GM19372 (cell line): ENCODE results near the gene LTB4R2.

ENCODE experiments used
- ATAC-seq: cut with Tn5 transposase; IDR thresholded peaks from one replicate; pipeline ENCODE4 v1.9.1; 2021; ENCODE audit warnings: mild to moderate bottlenecking, low read depth, moderate library complexity; ENCODE audit not compliant: unreplicated experiment

Gene LTB4R2, protein sequence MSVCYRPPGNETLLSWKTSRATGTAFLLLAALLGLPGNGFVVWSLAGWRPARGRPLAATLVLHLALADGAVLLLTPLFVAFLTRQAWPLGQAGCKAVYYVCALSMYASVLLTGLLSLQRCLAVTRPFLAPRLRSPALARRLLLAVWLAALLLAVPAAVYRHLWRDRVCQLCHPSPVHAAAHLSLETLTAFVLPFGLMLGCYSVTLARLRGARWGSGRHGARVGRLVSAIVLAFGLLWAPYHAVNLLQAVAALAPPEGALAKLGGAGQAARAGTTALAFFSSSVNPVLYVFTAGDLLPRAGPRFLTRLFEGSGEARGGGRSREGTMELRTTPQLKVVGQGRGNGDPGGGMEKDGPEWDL

DNA sequence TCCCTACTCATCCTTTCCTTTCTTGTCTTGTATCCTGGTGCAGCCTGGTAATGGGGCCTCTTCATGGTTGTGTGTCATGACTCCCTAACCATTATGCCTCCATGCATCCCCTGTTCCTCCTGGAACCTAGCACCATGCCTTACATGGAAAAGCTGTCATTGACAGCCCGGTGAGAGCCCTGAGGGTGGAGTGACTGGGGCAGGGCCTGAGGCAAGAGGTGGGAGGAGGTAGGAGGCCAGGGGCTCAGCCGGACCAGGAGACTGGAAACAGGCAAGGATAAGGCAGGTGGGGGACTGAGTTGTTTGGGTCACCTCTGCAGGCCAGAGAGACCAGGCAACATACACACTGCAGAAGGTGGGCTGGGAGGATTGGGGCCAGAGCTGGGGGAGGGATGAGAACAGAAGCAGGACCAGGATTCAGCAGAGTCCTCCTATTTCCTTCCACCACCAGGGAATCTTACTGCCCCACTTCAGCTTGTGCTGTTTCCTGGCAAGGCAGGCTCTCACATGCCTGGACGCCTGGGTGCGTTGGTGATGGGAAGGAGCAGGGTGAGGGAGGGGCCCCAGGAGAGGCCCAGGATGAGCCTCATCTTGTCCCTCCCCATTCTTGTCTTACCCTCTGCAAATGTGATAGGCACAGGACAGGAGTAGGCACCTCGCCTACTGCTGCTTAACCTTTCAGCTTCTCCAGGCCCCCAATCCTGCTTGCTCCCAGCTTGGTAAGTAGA is at the start of gene LTB4R2:
LTB4R2 (plus strand) TSS at position 603 of the 727 bp plus-strand sequence. CDS start 525 bp downstream, outside the sequence.
- ATAC-seq, result no peak

DNA sequence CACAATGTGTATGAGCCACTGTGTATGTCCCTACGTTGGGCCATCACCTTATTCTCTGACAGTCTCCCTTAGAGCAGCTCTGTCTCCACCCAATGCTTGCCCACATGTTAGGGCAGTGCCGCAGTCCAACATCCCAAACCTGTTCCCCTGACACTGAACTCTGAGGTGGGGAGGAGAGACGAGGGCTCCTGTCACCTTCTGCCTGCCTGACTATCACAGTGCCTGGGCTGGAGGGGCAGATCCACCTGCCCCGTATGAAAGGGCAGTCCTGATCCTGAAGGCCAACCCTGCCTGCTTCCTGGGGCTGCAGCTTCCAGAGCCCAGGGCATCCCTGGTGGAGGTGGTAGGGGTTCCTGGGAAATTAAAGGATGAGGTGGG is 49.2 kb upstream of the LTB4R2 start:
- ATAC-seq, result no peak

DNA sequence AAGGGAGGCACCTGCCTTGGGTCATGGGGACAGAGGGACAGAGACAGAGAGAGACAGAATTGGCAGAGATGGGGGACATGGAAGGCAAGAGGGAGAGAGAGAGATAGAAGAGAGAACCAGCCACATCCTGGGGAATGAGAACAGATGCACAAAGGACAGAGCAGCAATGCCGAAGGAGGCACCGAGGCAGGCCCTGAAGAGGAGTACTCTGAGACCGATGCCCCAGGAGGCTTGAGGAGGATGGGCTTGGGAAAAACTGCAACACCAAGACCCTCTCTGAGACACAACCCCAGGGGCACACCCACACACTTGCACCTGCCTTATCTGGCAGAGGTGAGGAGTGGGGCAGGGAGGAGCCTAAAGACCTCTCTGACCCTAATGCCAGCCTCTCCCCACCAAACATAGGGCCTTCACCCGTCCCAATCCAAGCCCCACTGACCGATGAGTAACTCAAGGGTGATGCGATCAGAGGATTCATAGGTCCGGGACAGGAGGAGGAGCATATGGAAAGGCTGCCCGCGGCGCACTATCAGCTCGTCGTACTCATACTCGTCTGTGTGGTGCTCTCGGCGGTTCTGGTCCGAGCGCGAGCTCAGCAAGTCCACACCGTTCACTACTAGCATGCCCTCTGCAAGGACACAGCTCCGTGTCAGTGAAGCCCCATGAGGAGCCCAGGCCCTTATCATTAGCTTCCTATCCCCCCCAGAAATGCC is 48.5 kb upstream of the LTB4R2 start:
- ATAC-seq, result no peak

DNA sequence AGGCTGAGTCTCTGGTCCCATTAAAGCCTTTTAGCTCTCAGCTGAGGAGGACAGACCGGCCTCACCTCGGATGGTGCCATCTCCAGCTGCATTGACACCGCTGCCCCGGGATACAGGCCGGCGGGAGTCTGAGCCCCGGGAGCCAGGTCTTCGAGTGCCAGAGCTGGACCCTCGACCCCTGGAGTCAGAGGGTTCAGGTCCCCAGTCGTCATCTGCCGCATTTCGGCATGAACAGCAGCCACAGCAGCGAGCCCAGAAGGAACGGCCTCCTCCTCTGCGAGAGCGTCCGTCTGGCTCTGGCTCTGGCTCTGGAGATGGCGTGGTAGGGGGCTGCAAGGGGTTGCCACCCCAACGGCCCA is 48.0 kb upstream of the LTB4R2 start:
- ATAC-seq, result no peak

DNA sequence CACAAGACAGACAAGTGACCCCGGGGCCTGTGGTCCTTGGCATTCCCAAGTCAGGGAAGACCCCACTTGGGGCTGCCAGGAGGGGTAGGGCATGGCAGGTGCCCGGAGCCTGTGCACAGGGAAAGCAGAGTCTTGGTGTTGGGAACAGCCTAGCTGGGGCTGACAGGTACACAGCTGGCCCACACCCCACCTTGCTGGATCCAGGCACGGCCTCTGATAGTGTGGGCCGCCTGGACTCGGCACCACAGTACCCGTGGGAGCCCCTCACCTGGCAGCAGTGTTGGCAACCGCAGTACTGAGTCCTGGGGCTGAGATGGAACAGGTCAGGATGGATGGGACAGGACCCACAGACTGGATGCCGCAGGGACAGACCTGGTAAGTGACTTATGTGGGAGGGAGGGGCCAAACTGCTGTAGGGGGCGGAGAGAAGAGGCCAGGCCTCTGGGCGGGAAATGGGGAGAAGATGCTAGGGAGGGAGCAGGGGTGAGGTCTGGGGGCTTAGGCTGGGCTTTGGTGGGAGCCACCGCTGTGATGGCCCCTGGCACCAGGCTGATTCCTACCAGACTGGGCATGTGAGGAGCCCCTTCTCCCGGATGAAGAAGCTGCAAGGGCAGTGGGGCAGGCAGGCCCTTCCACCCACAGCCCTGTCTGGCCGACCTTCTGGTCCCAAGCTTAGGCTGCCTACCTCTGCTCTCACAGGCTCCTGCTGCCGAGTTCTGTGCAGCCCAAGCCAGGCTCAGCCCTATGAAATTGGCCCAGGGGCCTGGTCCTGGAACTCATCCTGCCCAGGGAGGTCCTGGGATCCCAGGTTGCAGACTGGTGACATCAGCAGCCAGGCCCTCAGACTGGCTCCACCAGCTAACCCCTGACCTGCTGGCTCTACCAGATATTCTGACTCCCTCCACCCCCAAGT is 46.9 kb upstream of the LTB4R2 start, which contains the start of gene TGM1:
TGM1 (minus strand) TSS at position 357 of the 913 bp plus-strand sequence. CDS start 825 bp downstream, outside the sequence.
- ATAC-seq, result no peak

DNA sequence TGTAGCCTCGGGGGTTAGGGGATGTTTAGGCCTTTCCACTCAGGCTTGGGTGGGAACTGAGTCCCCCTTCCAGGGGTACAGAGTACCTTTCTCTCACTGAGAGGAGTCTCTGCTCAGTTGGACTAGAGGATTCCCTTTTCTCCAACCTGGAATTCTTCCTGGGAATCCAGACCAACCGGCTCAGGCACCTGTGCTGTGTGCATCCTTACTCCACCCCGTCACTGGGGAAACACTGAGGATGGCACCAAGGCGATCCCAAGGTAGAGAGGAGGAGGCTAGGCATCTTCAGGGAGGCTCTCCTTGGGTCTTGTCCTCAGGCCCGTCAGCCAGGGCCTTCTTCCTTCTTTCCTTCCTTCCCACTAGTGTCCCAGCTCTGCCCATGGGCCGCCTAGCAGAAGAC is 46.1 kb upstream of the LTB4R2 start:
- ATAC-seq, result no peak

DNA sequence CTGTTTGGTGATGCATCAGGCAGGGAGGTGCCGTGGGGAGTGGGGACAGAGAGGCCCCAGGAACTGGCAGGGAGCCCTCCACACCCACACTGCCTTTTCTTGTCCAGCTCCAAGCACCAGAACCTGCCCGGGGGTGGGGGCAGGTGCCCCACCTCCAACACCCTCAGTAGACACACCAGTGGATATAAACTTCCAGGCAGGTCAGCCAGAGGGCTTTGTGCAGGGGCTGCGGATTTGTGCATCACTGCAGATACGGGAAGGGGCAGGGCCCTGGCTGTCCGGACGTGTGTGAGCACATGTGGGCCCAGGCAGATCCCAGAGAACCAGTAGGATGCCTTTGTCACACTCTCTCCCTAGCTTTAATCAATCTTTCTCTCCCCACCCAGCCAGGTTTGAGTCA is 45.6 kb upstream of the LTB4R2 start:
- ATAC-seq, result no peak

DNA sequence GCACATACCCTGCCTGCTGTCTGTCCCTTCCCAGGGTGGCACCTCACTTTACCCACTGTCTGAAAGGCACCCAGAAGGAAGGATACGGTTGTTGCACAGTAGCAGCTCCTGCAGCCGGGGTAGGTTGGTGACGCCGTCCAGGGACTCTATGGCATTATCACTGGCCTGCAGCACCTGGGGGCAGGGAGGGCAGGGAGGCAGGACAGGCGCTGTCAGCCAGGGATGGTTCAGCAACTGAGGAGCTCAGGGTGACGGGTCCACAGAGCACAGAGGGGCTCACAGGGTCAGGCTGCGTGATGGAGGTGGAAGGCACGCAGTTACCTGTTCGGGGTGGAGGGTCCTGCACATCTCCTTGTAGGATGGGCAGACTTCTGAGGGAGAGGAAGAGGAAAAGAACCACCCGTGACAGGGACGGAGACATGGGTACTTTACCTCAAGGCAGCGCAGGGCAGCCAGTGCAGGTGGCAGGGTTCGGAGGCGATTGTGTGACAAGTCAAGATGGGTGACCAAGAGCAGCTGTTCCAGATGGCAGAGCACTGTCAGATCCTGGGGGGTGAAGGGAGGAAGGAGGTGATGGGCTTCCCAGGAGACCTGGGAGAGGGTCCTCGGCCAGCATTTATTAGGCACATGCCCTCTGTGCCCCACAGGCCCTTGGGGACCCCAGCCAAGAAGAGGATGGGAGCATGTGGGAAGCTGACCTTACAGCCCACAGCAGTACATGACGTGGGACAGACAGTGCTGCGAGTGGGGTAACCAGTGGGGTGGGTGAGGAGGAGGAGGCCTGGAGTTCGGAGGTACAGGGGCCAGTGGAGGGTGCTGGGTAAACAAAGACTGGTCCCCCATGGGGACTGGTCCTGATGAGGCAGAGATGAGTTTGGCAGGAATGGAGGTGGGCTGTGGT is 43.3 kb upstream of the LTB4R2 start:
- no peak for ATAC-seq

DNA sequence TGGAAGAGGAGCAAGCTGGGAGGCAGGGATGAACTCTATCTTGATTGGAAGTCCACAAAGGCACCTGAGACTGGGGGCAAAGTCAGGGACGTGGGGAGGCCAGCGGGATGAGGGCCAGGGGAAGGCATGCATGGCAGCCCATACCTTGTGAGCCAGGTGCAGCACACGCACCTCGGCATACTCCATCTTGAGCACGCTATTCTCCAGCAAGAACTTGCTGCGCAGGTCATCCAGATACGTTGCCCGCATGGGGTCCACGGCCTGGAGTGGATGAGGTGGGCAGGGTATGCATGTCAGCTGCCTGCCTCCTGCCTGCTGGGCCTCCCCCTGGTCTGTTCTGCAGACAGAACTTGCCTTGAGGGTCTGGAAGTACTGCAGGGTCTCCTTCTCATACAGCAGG is 42.4 kb upstream of the LTB4R2 start:
- no peak for ATAC-seq

DNA sequence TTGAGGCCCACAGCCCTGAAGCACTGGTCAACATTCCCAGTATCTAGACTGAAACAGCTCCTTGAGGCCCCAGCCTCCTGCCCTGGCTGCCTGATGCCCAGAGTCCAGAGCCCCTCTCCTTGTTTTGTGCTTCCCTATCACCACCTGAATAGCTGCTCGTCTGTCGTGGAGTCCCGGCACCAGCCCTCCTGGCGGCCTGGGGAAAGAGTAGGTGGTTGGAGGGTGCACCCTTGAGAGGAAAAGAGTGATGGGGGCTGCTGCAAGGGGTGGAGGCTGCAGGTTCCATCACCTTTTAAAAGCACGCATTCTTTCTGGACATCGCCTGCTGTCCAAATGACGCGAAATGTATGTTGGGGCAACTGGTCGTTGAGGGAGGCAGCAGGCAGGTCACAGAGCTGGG is 41.7 kb upstream of the LTB4R2 start:
- ATAC-seq, result no peak

DNA sequence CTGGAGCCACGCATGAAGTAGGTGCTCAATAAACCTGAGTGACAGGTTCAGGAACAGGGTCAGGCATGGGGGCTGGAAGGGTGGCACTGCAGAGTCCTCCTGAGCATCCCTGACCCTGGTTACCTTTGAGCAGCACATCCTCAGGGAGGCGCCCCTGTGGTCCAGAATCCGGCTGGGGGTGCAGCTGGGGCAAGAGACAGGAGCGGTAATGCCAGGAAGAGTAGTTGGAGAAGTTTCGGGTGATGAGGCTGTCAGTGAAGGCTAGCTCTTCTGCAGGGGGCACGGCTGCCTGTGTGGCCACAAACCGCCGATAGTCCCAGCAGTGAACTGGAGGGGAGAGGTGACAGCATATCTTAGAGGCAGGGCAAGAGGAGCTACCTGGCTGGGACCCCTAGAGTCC is 40.6 kb upstream of the LTB4R2 start:
- ATAC-seq, result no peak

DNA sequence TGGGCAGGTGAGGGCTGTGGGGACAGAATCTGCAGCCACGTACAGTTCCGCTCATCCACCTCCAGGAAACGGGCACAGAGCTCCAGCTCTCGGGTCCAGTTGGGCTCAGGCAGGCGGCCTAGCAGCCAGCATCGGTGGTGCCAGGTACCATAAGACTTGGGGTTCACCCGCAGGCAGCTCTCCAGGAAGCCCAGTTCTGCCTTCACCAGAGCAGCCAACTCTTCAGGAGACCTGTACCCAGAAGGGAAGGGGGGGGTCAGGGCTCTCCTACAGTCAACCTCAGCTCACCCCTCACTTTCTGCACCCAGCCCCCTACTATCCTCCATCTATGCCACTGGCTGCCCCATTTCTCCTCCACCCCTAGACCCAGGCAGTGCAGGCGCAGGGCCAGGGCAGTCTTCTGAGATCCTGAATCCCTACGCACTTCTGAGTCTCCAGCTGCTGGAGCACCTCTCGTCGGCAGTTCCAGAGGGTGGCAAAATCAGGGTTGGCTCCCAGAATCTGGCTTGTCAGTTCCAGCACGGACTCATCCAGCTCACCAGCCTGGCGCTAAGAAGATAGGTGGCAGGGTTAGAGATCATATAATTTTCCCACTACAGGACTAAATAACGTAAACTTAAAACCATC is 39.9 kb upstream of the LTB4R2 start:
- no peak for ATAC-seq

DNA sequence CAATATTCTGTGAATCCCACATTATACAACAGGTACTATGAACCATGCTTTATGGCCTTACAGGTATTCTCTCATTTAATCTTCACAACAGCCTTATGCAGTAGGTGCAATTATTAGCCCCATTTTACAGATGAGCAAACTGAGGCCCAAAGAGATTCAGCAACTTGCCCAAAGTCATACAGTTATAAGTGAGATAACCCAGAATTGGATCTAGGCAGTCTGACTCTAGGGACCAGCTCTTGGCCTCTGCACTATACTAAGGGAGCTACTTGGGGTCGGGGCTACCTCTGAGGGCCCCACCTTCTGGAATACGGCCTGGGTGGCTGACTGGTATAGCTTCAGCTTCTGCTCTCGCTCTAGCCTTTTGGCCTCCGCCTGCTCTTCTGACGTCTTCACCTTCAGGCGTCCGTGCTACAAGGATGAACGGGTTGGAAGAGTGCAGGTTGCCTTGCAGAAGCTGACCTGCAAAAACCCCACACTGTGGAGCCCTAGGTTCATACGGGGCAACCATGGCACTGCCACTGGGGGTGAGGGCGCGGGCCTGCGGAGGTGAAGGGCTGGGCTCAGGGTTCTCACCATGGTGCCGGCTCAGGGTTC is 39.3 kb upstream of the LTB4R2 start:
- no peak for ATAC-seq

DNA sequence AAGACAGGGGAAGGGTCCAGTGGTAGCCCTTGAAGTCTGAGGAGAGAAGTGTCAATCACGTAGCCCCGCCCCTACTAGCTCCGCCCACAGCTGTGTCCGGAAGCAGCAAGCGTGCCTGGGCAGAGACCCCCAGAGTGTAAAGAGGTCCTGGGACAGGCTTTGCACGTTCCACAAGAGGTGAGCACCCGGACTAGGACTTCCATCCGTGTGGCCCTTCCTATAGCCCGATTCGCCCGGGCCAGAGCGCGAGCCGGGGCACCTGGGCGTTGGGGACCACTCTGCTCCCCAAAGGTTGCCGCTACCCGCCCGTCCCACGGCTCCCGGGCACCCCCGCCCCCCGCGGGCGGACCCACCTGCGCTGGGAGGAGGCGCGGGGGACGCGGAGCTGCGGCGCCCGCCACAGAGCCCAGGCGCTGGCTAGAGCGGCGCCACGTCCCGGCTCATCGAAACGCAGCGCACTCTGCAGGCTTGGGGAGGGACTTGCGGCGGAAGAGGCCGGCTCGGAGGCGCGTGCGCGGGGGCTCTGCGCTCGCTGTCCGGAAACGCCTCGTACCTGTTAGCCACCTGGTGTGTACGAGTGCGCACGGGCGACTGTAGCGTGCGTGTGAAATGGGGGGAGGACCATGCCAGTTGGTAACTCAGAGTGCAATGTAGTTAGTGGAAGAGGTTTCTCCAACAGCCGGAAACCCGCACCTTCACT is 38.7 kb upstream of the LTB4R2 start, which contains the start of gene RABGGTA:
RABGGTA (minus strand) TSS at position 464 of the 700 bp plus-strand sequence. CDS start 482 bp downstream, outside the sequence.
- ATAC-seq, result peak; percentile 87

DNA sequence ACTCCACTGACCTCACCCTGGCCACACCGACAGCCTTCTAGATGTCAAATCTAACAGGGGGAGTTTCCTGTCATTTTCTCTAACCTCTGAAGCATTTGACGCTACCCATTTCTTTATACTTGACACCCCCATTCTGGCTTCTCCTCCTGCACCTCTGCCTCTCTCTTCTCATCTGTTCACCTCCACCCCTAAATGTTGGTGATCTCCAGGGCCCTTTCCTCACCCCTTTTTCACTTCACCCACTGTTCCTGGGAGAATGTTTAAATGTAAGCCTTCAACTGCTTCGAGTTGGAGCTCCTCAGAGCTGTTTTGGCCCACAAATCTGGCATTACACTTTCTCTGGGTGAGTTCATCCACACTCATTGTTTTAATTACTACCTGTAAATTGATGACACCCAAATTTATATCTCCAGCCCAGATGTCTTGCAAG is 38.1 kb upstream of the LTB4R2 start:
- no peak for ATAC-seq

DNA sequence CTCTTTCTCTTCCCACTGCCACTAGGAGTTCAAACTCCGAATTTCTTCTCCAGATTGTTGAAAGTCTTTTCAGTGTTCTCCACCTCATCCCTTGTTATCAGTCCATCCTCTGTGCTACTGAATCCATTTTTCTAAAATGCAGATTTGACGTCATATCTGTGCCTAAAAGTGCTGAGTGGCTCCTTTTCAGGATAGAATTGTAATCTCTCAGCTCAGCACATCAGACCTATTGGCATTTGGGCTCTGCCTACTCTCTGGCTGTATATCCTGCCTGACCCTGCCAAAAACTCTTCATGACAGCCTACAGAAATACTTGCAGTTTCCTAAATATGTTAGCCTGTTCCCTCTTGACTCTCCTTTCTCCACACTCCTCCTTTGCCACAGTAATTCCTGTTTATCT is 37.5 kb upstream of the LTB4R2 start:
- ATAC-seq, result no peak

DNA sequence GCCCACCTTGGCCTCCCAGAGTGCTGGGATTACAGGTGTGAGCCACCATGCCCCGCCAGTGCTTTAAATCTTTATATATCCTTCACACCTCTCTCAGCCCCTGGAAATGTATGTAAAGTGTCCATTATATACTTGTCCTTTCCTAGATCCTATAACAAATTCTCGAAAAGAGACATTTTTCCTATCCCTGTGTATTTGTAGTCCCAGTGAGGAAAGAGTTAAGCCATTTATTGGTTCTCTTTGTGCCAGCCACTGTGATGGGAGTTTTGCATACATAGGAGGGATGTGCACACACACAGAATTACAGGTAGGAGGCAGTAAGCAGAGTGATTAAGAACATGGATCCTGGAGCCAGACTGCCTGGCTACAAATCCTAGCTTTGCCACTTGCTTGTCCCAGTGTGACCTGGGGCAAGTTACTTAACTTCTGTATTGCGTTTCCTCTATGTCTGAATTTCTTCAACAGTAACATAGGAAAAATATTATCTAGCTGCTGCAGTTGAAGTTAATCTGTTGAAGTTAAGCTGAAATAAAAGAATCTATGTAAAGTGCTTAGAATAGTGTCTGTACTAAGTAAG is 36.4 kb upstream of the LTB4R2 start:
- ATAC-seq, result no peak
